GM12892 (cell line): ENCODE data around the gene FAM240A.

Experiments
- POLR2A ChIP-seq: IDR thresholded peaks from 2 replicates; pipeline ENCODE4 v1.6.1; 2011; ENCODE audit warnings: low read depth, low read length, control low read depth
- POLR2AphosphoS5 ChIP-seq: IDR thresholded peaks from 2 replicates; pipeline ENCODE4 v1.6.1; 2011; ENCODE audit warnings: low read depth, low read length, control low read depth
- TAF1 ChIP-seq: IDR thresholded peaks from 2 replicates; pipeline ENCODE4 v1.6.1; 2011; ENCODE audit warnings: low read depth, mild to moderate bottlenecking, control low read depth, low read length, borderline replicate concordance

DNA sequence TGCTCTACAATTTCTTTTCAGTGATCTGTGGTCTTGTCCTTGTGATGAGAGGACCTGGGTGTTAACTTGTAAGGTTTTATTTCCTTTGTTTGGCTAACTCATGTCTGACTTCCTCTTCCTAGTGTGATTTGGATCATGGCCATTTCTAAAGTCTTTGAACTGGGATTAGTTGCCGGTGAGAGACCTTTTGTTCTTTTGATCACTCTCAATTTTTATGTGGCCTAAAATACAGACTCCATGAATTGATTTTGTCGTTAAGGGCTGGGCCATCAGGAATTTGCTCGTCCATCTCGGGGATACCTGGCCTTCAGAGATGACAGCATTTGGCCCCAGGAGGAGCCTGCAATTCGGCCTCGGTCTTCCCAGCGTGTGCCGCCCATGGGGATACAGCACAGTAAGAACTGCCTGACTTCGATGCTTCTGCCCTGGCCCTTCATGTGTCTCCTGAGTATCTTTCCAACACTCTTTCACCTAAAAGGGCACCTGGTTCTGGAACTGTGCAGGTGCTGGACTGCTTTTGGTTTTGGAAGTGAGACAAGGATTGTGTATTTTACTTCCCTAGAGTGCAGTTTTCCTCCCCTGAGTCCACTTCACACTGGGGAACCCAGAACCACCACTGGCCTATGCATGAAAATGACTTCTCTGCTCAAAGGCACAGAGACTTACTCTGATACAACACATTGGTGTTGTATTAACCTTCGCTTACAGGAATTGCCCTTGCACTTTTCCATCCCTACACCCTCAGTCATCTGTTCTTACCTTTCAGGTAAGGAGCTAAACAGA, 33.2 kb upstream of the FAM240A start:
- TF ChIP-seq POLR2A (no peak), POLR2AphosphoS5 (no peak), TAF1 (no peak)
